HL-60/S4 (cell line): ENCODE results near the gene RNF20.
"Not testable (repeated sequence)": the region's sequence is repeated elsewhere in the genome, so short reads cannot be mapped to it uniquely, and the experiment has no call there.

Experiments
- in situ Hi-C: fragments of 300-500 bp; cut with MboI; formaldehyde crosslinking; loops from 2 replicates; pipeline ENCODE4 v1.14.3; 2022; ENCODE audit warnings: low sequenced_read_pairs

The RNF20 gene

GRCh38 chr9:101587332-101588043 is 53.8 kb downstream of the RNF20 start:
- in situ Hi-C loops, result no loop called here

- in situ Hi-C loops, result not testable (repeated sequence)
Observed at GRCh38 chr9:101590074-101590473, 56.4 kb downstream of the RNF20 start.

DNA sequence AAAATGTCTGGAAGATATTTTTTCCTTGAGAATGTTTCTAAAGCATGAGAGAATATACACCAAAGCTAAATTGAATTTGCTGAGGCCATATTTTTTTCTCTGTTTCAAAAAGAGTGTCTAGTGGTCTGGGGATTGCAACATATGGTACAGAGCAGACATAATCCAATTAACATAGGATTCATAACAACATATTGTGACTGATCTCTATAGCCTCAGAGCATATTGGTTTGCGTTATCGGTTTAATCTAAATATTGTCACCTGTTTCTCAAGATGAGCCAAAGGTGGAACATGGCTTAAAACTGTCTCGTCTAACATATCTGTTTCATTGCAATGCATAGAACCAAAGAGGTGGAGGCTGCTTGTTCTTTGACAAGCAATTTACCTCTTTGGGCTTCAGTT is 57.2 kb downstream of the RNF20 start:
- in situ Hi-C loops, result no loop called here

- in situ Hi-C loops, result no loop called here
Observed at GRCh38 chr9:101591787-101592446, 58.3 kb downstream of the RNF20 start.

GRCh38 chr9:101592788-101593187 is 59.1 kb downstream of the RNF20 start:
- in situ Hi-C loops, result no loop called here

- in situ Hi-C loops, result no loop called here
Observed at GRCh38 chr9:101593345-101593744, 59.7 kb downstream of the RNF20 start.

GRCh38 chr9:101594796-101595195 is 61.1 kb downstream of the RNF20 start, which contains the start of gene PPP3R2:
Gene PPP3R2, minus strand, starts transcription at chr9:101594969. Its CDS starts 48 bp downstream, at chr9:101594921.
- in situ Hi-C loops, result no loop called here

- in situ Hi-C loops, result no loop called here
Observed at GRCh38 chr9:101601904-101602765, 68.5 kb downstream of the RNF20 start.

- in situ Hi-C loops, result no loop called here
Observed at GRCh38 chr9:101604296-101604695, 70.6 kb downstream of the RNF20 start.

GRCh38 chr9:101605547-101605946 is 71.9 kb downstream of the RNF20 start:
- in situ Hi-C loops, result no loop called here
